OCI-LY7 (cell line): ENCODE measurements around the gene NCKAP5. TPM values are rescaled to one million over a fixed set of nuclear protein-coding genes. Genes with fewer than 3 reads are reported as not detected.

ENCODE experiments used
- BruUV-seq: library from RNA; stranded (reverse); fragments of 400-500 nt; replicated peaks from 2 replicates; lab custom pipeline; 2021; lab: Mats Ljungman, UMichigan
- CTCF ChIA-PET: fragments of 300-600 bp; sonication (Branson Sonifier 250); formaldehyde crosslinking; loops from one replicate; lab custom pipeline; 2022; ENCODE audit warnings: antibody characterized with exemption; ENCODE audit not compliant: unreplicated experiment; lab: Charles Lee
- POLR2A ChIA-PET: fragments of 300-600 bp; sonication (Branson Sonifier 250); formaldehyde crosslinking; loops from one replicate; lab custom pipeline; 2022; ENCODE audit warnings: antibody characterized with exemption; lab: Charles Lee
- DNase-seq: peaks from one replicate; pipeline ENCODE4 v3.0.0-alpha.2; 2015; ENCODE audit warnings: low spot score
- H2AFZ ChIP-seq: fragments of 200-600 bp; sonication (generic), shearing (Covaris generic); 2 replicates; pipeline ENCODE4 v1.6.1; 2014; ENCODE audit warnings: mild to moderate bottlenecking, antibody characterized with exemption, low read length, moderate library complexity
- H3K27ac ChIP-seq: fragments of 200-600 bp; sonication (generic); 2 replicates; pipeline ENCODE4 v1.5.1; 2014; ENCODE audit warnings: mixed run types, low read depth, mild to moderate bottlenecking, moderate library complexity, low read length, inconsistent platforms; ENCODE audit not compliant: poor library complexity, severe bottlenecking
- H3K36me3 ChIP-seq: fragments of 200-600 bp; sonication (generic); 2 replicates; pipeline ENCODE4 v1.6.1; 2014; ENCODE audit warnings: mild to moderate bottlenecking, antibody characterized with exemption, low read length, moderate library complexity, mixed read lengths; ENCODE audit not compliant: insufficient read depth
- H3K4me1 ChIP-seq: fragments of 200-600 bp; sonication (generic); 2 replicates; pipeline ENCODE4 v1.5.1; 2014; ENCODE audit warnings: mild to moderate bottlenecking, low read length; ENCODE audit not compliant: insufficient read depth, poor library complexity, severe bottlenecking
- H3K4me2 ChIP-seq: fragments of 200-600 bp; sonication (generic); 2 replicates; pipeline ENCODE4 v1.6.1; 2014; ENCODE audit warnings: mild to moderate bottlenecking, low read length
- H3K4me3 ChIP-seq: fragments of 200-600 bp; sonication (generic); 2 replicates; pipeline ENCODE4 v1.5.1; 2014; ENCODE audit warnings: mild to moderate bottlenecking, low read depth, low read length; ENCODE audit not compliant: poor library complexity, severe bottlenecking
- H3K79me2 ChIP-seq: fragments of 200-600 bp; sonication (generic); 2 replicates; pipeline ENCODE4 v1.6.1; 2016; ENCODE audit warnings: low read depth, mild to moderate bottlenecking, low read length, moderate library complexity, mixed read lengths; ENCODE audit not compliant: insufficient read depth
- H3K9me2 ChIP-seq: fragments of 200-600 bp; sonication (generic); 2 replicates; pipeline ENCODE4 v1.6.1; 2016; ENCODE audit warnings: mild to moderate bottlenecking, low read length, mixed read lengths; ENCODE audit not compliant: insufficient read depth
- H3K9me3 ChIP-seq: fragments of 200-600 bp; sonication (generic); 2 replicates; pipeline ENCODE4 v1.6.1; 2014; ENCODE audit warnings: mild to moderate bottlenecking, mixed run types, low read length, mixed read lengths
- H4K20me1 ChIP-seq: fragments of 200-600 bp; sonication (generic); 2 replicates; pipeline ENCODE4 v1.6.1; 2014; ENCODE audit warnings: mild to moderate bottlenecking, antibody characterized with exemption, low read length, moderate library complexity, mixed read lengths; ENCODE audit not compliant: insufficient read depth
- CTCF ChIP-seq: fragments of 200-600 bp; sonication (generic); conservative IDR thresholded peaks from 2 replicates; pipeline ENCODE4 v1.5.1; 2014; ENCODE audit warnings: mild to moderate bottlenecking, antibody characterized with exemption, low read length, moderate library complexity, mixed read lengths
- EZH2phosphoT487 ChIP-seq: fragments of 200-600 bp; sonication (generic); IDR thresholded peaks from 2 replicates; pipeline ENCODE4 v1.6.1; 2018; ENCODE audit warnings: low read depth, borderline replicate concordance, mild to moderate bottlenecking, mixed run types, antibody characterized with exemption, low read length, moderate library complexity, mixed read lengths
- intact Hi-C: fragments of 100-400 bp; cut with micrococcal nuclease; formaldehyde crosslinking; loops from one replicate; pipeline ENCODE4 v1.10.0; 2022; ENCODE audit not compliant: unreplicated experiment
- total RNA-seq, 2 experiments: library from RNA; depleted of rRNA in 1 of 2; stranded (reverse); fragments of >200 nt in 1 of 2; shearing (Covaris generic) in 1 of 2; gene quantifications; 2 replicates each; pipeline ENCODE4 v1.2.3, GENCODE V29; 2014 to 2022

The NCKAP5 gene
- total RNA-seq, 2 experiments from 2014 or later: not detected

- DNase-seq: no peak
- Histone ChIP-seq H3K9me3 (no peaks in the 10 kb centered on the region), H3K4me1 (no peaks in the 10 kb centered on the region), H3K9me2 (no peaks in the 10 kb centered on the region), H2AFZ (no peak overlapping the region), H3K27ac (no peak overlapping the region), H3K36me3 (no peaks in the 10 kb centered on the region), H4K20me1 (no peaks in the 10 kb centered on the region), H3K4me2 (no peak overlapping the region), H3K4me3 (no peak overlapping the region), H3K79me2 (no peaks in the 10 kb centered on the region)
- CTCF ChIA-PET: no interaction called here
- BruUV-seq: no TSS peak
- intact Hi-C loops: no loop called here
- TF ChIP-seq CTCF (no peak), EZH2phosphoT487 (no peak)
- POLR2A ChIA-PET: no interaction called here
These were observed 807.9 kb downstream of the NCKAP5 start for GRCh38 chr2:132760405-132760804.

DNA sequence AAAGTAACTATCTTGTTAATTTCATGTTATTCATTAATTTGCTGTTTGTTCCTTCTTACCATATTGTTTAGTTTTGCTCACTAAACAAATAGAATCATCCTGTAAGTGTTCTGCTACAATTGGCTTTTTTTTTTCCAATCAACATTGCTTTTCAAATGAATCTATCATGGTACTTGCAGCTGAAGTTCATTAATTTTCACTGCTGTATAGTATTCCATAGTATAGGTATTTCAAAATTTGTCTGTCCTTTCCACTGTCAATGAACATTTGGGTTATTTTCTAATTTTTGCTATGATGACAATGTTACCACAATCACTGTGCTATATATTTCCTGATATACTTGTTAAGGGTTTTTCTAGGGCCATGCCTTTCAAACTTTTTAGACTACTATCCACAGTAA lies 809.3 kb downstream of the NCKAP5 start:
- H3K79me2 ChIP-seq: no peaks in the 10 kb centered on the region
- no peaks in the 10 kb centered on the region for H4K20me1 ChIP-seq
- intact Hi-C loops: no loop called here
- DNase-seq: no peak
- BruUV-seq: no TSS peak
- no peak overlapping the region for H2AFZ ChIP-seq
- H3K4me1 ChIP-seq: no peaks in the 10 kb centered on the region
- H3K9me2 ChIP-seq: no peaks in the 10 kb centered on the region
- no peaks in the 10 kb centered on the region for H3K36me3 ChIP-seq
- no peak overlapping the region for H3K4me2 ChIP-seq
- no peak overlapping the region for H3K4me3 ChIP-seq
- POLR2A ChIA-PET: no interaction called here
- CTCF ChIA-PET: no interaction called here
- no peaks in the 10 kb centered on the region for H3K9me3 ChIP-seq
- TF ChIP-seq CTCF: no peak
- no peak for TF ChIP-seq EZH2phosphoT487
- H3K27ac ChIP-seq: no peak overlapping the region

DNA sequence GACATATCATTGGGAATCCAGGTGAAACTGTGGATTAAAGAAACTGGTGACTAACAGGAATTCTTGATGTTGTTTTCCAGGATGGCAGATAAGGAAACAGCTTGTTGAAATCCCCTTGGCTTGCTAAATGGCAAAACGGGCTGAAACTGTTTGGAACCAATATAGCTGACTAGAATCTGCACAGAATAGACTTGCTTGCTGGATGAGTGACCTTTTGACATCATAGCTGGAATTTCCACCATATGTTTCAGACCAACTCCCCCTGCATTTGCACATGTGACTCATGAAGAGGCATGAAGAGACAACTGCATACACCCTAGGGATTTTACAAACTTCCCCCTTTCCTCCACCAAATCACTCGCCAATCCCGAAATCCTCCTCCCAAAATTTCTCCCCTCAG lies 810.6 kb downstream of the NCKAP5 start:
- Histone ChIP-seq H3K9me3 (no peaks in the 10 kb centered on the region), H2AFZ (no peak overlapping the region), H3K36me3 (no peaks in the 10 kb centered on the region), H3K79me2 (no peaks in the 10 kb centered on the region), H3K4me3 (no peak overlapping the region), H3K27ac (no peak overlapping the region), H4K20me1 (no peaks in the 10 kb centered on the region), H3K4me2 (no peak overlapping the region), H3K4me1 (no peaks in the 10 kb centered on the region), H3K9me2 (no peaks in the 10 kb centered on the region)
- intact Hi-C loops: no loop called here
- no peak for DNase-seq
- BruUV-seq: no TSS peak
- ChIA-PET POLR2A (interaction anchor here (0.6 kb wide), 1 partner anchor 56 kb away, joined by 4 read pairs; no protein-coding TSS in a partner anchor), CTCF (no interaction called here)
- no peak for TF ChIP-seq CTCF
- TF ChIP-seq EZH2phosphoT487: no peak
